K562 (cell line): ENCODE measurements around the gene ZBTB2. TPM values are rescaled to one million over a fixed set of nuclear protein-coding genes. Genes with fewer than 3 reads are reported as not detected.
A peak's percentile ranks its signal among the peaks of the same experiment; 100 is the strongest.

Experiments used
- ARID2 ChIP-seq: fragments of 450-650 bp; IDR thresholded peaks from 2 replicates; pipeline ENCODE4 v1.6.1; 2017; ENCODE audit warnings: antibody characterized with exemption, mild to moderate bottlenecking
- CBX8 ChIP-seq: fragments of 200-600 bp; sonication (generic); IDR thresholded peaks from 2 replicates; pipeline ENCODE4 v1.6.1; 2012; ENCODE audit warnings: borderline replicate concordance, mixed run types, low read depth, mild to moderate bottlenecking, moderate library complexity, mixed read lengths, low read length, control low read depth, inconsistent platforms; ENCODE audit not compliant: poor library complexity, severe bottlenecking; ENCODE audit errors: extremely low read depth
- CREM ChIP-seq: IDR thresholded peaks from 2 replicates; pipeline ENCODE4 v1.6.1; 2014; ENCODE audit warnings: antibody characterized with exemption, low read depth
- ELF2 ChIP-seq: fragments of 250-450 bp; sonication (Bioruptor Pico); IDR thresholded peaks from 2 replicates; pipeline ENCODE4 v1.5.0; 2021; ENCODE audit warnings: mild to moderate bottlenecking
- GTF2A2 ChIP-seq: IDR thresholded peaks from 2 replicates; pipeline ENCODE4 v1.6.1; 2016; ENCODE audit warnings: mild to moderate bottlenecking, missing genetic modification characterization, missing compliant biosample characterization
- SRF ChIP-seq, 2 experiments: fragments of 250-450, 450-650 bp in 1 of 2; sonication (Bioruptor Pico) in 1 of 2; sonication (generic) in 1 of 2; formaldehyde crosslinking; IDR thresholded peaks; 2 replicates each; pipeline versions ENCODE4 v1.5.0 to v1.5.1; 2020 to 2022; ENCODE audit warnings: mild to moderate bottlenecking in 1 of 2, missing genetic modification reagents in 1 of 2
- TAF1 ChIP-seq: IDR thresholded peaks from 2 replicates; pipeline ENCODE4 v1.6.1; 2011; ENCODE audit warnings: mild to moderate bottlenecking, low read length, moderate library complexity; ENCODE audit not compliant: insufficient read depth, control insufficient read depth, severe bottlenecking; ENCODE audit errors: extremely low read depth
- XRCC3 ChIP-seq: fragments of 450-650 bp; IDR thresholded peaks from 2 replicates; pipeline ENCODE4 v1.6.1; 2017; ENCODE audit warnings: mild to moderate bottlenecking, moderate library complexity
- YBX1 ChIP-seq: fragments of 450-650 bp; IDR thresholded peaks from 2 replicates; pipeline ENCODE4 v1.7.1; 2016; ENCODE audit warnings: mild to moderate bottlenecking
- ZC3H11A ChIP-seq: IDR thresholded peaks from 2 replicates; pipeline ENCODE4 v1.6.1; 2012; ENCODE audit warnings: low read depth, low read length, improper control_type of control experiment
- ZNF184 ChIP-seq: sonication (generic); formaldehyde crosslinking; IDR thresholded peaks from 2 replicates; pipeline ENCODE4 v1.5.0; 2020; ENCODE audit warnings: missing genetic modification reagents
- ZNF212 ChIP-seq: fragments of 450-650 bp; formaldehyde crosslinking; IDR thresholded peaks from 2 replicates; pipeline ENCODE4 v1.4.0; 2020; ENCODE audit warnings: mild to moderate bottlenecking
- ZNF316 ChIP-seq: fragments of 450-650 bp; IDR thresholded peaks from 2 replicates; pipeline ENCODE4 v1.6.1; 2016
- ZSCAN32 ChIP-seq: fragments of 450-650 bp; formaldehyde crosslinking; IDR thresholded peaks from 2 replicates; pipeline ENCODE4 v1.4.0; 2020; ENCODE audit warnings: mild to moderate bottlenecking, moderate library complexity
- polyA plus RNA-seq, 8 experiments: library from polyadenylated mRNA; depleted of rRNA in 4 of 8; stranded (reverse) in 5 of 8; unstranded in 3 of 8; fragments of >200 nt; fragmentation: Nextera tagmentation in 2 of 8; fragmentation: Illumina TruSeq in 1 of 8; extraction: Ambion mirVana in 2 of 8; extraction: Trizol in 1 of 8; gene quantifications; 2 replicates each; pipeline versions ENCODE4 v1.2.1 to v1.2.3, GENCODE V29; 2011 to 2014; ENCODE audit warnings: inconsistent platforms in 1 of 8, missing spikeins in 1 of 8
- total RNA-seq, 7 experiments: library from RNA; depleted of rRNA in 6 of 7; stranded (reverse); fragments of >200 nt in 6 of 7; fragmentation: Illumina TruSeq in 2 of 7; extraction: Trizol in 2 of 7; gene quantifications; 2 replicates each; pipeline versions ENCODE4 v1.2.1 to v1.2.3, GENCODE V29; 2011 to 2021; ENCODE audit warnings: low replicate concordance in 1 of 7
- TF ChIP-seq, protein P1 (sequence below): fragments of 450-650 bp; IDR thresholded peaks from 2 replicates; pipeline ENCODE4 v1.6.1; 2017; ENCODE audit warnings: antibody characterized with exemption
- TF ChIP-seq, protein P2 (sequence below), 2 experiments: fragments of 450-650 bp in 1 of 2; sonication (generic) in 1 of 2; formaldehyde crosslinking in 1 of 2; IDR thresholded peaks in 1 of 2; conservative IDR thresholded peaks in 1 of 2; 2 replicates each; pipeline versions ENCODE4 v1.6.1 to v1.8.1; 2016 to 2023; ENCODE audit warnings: mild to moderate bottlenecking in 2 of 2, moderate library complexity in 2 of 2, inconsistent platforms in 1 of 2, missing genetic modification reagents in 1 of 2
- TF ChIP-seq, protein P3 (sequence below): fragments of 450-650 bp; formaldehyde crosslinking; IDR thresholded peaks from 2 replicates; pipeline ENCODE4 v1.4.0; 2022; ENCODE audit warnings: missing genetic modification characterization

Gene ZBTB2
- total and polyA plus RNA-seq, 9 of the 15 experiments (the other 6 are each of a cell fraction or from before 2014, with no cell fraction given), result 5.1 to 26.2 (median 16.4) TPM

DNA sequence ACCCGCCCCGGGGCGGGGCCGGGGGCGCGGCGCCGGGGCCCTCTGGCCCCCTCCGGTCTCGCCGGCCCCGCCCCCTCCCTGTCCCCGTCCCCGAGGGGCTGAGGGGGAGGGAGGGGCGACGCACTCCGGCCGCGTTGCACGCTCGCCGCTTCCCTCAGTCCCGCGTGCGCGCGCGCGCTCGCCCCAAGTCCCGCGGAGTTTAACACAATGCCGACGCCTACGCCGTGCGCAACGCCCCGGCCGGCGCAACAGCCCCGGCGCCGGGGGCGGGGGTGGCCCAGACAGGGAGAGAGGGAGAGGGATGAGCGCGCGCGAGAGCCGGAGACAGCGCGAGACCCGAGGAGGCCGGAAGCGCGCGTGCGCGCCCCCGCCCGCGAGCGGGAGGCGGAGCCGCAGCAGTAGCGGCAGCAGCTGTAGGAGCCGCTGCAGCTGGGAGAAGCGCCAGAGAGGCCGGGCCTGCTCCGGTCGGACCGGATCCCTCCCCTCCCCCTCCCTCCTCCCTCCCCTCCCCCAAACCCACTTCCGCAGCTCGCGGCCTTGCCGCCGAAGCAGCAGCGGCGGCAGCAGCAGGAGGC is 996 bp downstream of the ZBTB2 start (continued):
- TF ChIP-seq ZSCAN32 (CRISPR knock-in tag) (no peak), YBX1 (no peak), XRCC3 (no peak), ARID2 (no peak), CBX8 (no peak), ZNF212 (no peak), ZNF184 (CRISPR knock-in tag) (no peak), ZC3H11A (no peak), CREM (peak; percentile 74), SRF (CRISPR knock-in tag; IDR thresholded peaks at IDR 0.05) (peak in 1 of 2 experiments; percentile 14; a peak in 1 of 4 replicates), GTF2A2 (tag) (no peak), ELF2 (CRISPR knock-in tag) (peak; percentile 83; the same call in 1 of the 2 replicates), TAF1 (peak; percentile 85), ZNF316 (no peak)
- TF ChIP-seq, protein P1, sequence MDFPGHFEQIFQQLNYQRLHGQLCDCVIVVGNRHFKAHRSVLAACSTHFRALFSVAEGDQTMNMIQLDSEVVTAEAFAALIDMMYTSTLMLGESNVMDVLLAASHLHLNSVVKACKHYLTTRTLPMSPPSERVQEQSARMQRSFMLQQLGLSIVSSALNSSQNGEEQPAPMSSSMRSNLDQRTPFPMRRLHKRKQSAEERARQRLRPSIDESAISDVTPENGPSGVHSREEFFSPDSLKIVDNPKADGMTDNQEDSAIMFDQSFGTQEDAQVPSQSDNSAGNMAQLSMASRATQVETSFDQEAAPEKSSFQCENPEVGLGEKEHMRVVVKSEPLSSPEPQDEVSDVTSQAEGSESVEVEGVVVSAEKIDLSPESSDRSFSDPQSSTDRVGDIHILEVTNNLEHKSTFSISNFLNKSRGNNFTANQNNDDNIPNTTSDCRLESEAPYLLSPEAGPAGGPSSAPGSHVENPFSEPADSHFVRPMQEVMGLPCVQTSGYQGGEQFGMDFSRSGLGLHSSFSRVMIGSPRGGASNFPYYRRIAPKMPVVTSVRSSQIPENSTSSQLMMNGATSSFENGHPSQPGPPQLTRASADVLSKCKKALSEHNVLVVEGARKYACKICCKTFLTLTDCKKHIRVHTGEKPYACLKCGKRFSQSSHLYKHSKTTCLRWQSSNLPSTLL, result no peak
- TF ChIP-seq, protein P2, sequence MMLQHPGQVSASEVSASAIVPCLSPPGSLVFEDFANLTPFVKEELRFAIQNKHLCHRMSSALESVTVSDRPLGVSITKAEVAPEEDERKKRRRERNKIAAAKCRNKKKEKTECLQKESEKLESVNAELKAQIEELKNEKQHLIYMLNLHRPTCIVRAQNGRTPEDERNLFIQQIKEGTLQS (IDR thresholded peaks at IDR 0.05), result no peak
- TF ChIP-seq, protein P2 (CRISPR knock-in tag; conservative IDR thresholded peaks at IDR 0.05), result no peak
- TF ChIP-seq, protein P3, sequence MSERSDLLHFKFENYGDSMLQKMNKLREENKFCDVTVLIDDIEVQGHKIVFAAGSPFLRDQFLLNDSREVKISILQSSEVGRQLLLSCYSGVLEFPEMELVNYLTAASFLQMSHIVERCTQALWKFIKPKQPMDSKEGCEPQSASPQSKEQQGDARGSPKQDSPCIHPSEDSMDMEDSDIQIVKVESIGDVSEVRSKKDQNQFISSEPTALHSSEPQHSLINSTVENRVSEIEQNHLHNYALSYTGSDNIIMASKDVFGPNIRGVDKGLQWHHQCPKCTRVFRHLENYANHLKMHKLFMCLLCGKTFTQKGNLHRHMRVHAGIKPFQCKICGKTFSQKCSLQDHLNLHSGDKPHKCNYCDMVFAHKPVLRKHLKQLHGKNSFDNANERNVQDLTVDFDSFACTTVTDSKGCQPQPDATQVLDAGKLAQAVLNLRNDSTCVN (CRISPR knock-in tag), result no peak
- TF ChIP-seq, all 486 proteins: peak for 86
